CD4-positive, alpha-beta memory T cell (primary cell): Measurements from ENCODE around the gene WDSUB1. TPM values are rescaled to one million over a fixed set of nuclear protein-coding genes. Genes with fewer than 3 reads are reported as not detected.

Experiments
- CTCF ChIA-PET: fragments of 350-600 bp; sonication (Branson Sonifier 250); formaldehyde crosslinking; loops from one replicate; lab custom pipeline; 2021; ENCODE audit warnings: inconsistent platforms; ENCODE audit not compliant: partially characterized antibody; lab: Charles Lee
- POLR2A ChIA-PET: fragments of 350-600 bp; sonication (Branson Sonifier 250); formaldehyde crosslinking; loops from one replicate; lab custom pipeline; 2021; ENCODE audit not compliant: partially characterized antibody; lab: Charles Lee
- DNase-seq, 5 donors: peaks; one replicate each; pipeline versions ENCODE4 v3.0.0 to v3.0.0-alpha.2; 2020 to 2022; ENCODE audit warnings: mixed read lengths in 1 of 5
- H3K27ac ChIP-seq: one replicate; pipeline ENCODE4 v1.7.0; 2013; ENCODE audit warnings: low read depth, low read length
- H3K27me3 ChIP-seq: 2 replicates; pipeline ENCODE4 v1.7.0; 2013; ENCODE audit warnings: mild to moderate bottlenecking, low read length, moderate library complexity; ENCODE audit not compliant: insufficient read depth
- H3K36me3 ChIP-seq: 2 replicates; pipeline ENCODE4 v1.7.0; 2013; ENCODE audit warnings: mild to moderate bottlenecking, low read length, moderate library complexity; ENCODE audit not compliant: insufficient read depth
- H3K4me1 ChIP-seq: 2 replicates; pipeline ENCODE4 v1.7.0; 2013; ENCODE audit warnings: mild to moderate bottlenecking, low read length, moderate library complexity; ENCODE audit not compliant: insufficient read depth
- H3K4me3 ChIP-seq, 2 donors: one replicate each; pipeline ENCODE4 v1.7.0; 2013; ENCODE audit warnings: low read length in 2 of 2, mild to moderate bottlenecking in 1 of 2
- H3K9me3 ChIP-seq, 2 donors: one replicate each; pipeline ENCODE4 v1.7.0; 2013; ENCODE audit warnings: low read length in 2 of 2, control low read depth in 1 of 2; ENCODE audit not compliant: control insufficient read depth in 1 of 2
- H3K27ac Mint-ChIP-seq, 7 donors: one replicate each; pipeline ENCODE4 v1.8.0; 2020 to 2021; ENCODE audit warnings: mixed read lengths in 7 of 7, mild to moderate bottlenecking in 6 of 7, inconsistent platforms in 3 of 7, moderate library complexity in 3 of 7
- H3K27me3 Mint-ChIP-seq, 2 donors: one replicate each; pipeline ENCODE4 v1.8.0; 2020 to 2021; ENCODE audit warnings: mixed read lengths in 2 of 2
- H3K36me3 Mint-ChIP-seq, 2 donors: one replicate each; pipeline ENCODE4 v1.8.0; 2020 to 2021; ENCODE audit warnings: mixed read lengths in 2 of 2, inconsistent platforms in 1 of 2, mild to moderate bottlenecking in 1 of 2
- H3K4me1 Mint-ChIP-seq, 4 donors: one replicate each; pipeline ENCODE4 v1.8.0; 2020 to 2021; ENCODE audit warnings: mixed read lengths in 4 of 4, mild to moderate bottlenecking in 1 of 4
- H3K4me3 Mint-ChIP-seq, 8 donors: one replicate each; pipeline ENCODE4 v1.8.0; 2020 to 2021; ENCODE audit warnings: mixed read lengths in 8 of 8, mild to moderate bottlenecking in 7 of 8, moderate library complexity in 6 of 8, inconsistent platforms in 3 of 8
- H3K9me3 Mint-ChIP-seq, 8 donors: one replicate each; pipeline ENCODE4 v1.8.0; 2020 to 2021; ENCODE audit warnings: mixed read lengths in 8 of 8, mild to moderate bottlenecking in 5 of 8, inconsistent platforms in 3 of 8, moderate library complexity in 1 of 8
- intact Hi-C: fragments of 100-400 bp; cut with micrococcal nuclease; formaldehyde crosslinking; loops from one replicate; pipeline ENCODE4 v1.15.1; 2023
- polyA plus RNA-seq, 2 donors: library from polyadenylated mRNA; unstranded; fragments of 300-500 nt; fragmentation: Illumina TruSeq; gene quantifications; one replicate each; pipeline ENCODE4 v1.2.3, GENCODE V29; 2021
- total RNA-seq, 2 experiments: library from RNA; stranded (reverse); gene quantifications; one replicate each; pipeline ENCODE4 v1.2.3, GENCODE V29; 2021

Gene WDSUB1
- total and polyA plus RNA-seq, 4 experiments from 2014 or later: 5.8 to 7.6 (median 6.8) TPM

- H3K4me3 ChIP-seq: no peak overlapping the region
- peaks cover 23% of the 10 kb centered on the region for H3K4me1 ChIP-seq
- intact Hi-C loops: no loop called here
- H3K36me3 ChIP-seq: no peaks in the 10 kb centered on the region
- no peak for DNase-seq
- no peaks in the 10 kb centered on the region for H3K9me3 ChIP-seq
- ChIA-PET CTCF (no interaction called here), POLR2A (no interaction called here)
- Mint-ChIP-seq H3K27ac (no peak overlapping the region), H3K36me3 (no peaks in the 10 kb centered on the region), H3K4me3 (no peak overlapping the region), H3K27me3 (no peaks in the 10 kb centered on the region), H3K4me1 (peaks cover 9 to 43% (median 25%) of the 10 kb centered on the region in 4 donors), H3K9me3 (no peaks in the 10 kb centered on the region)
- no peak overlapping the region for H3K27ac ChIP-seq
- no peaks in the 10 kb centered on the region for H3K27me3 ChIP-seq
Observed at GRCh38 chr2:159204381-159205144, 81.9 kb downstream of the WDSUB1 start.

- Mint-ChIP-seq H3K4me3 (no peak overlapping the region), H3K4me1 (peaks cover 5 to 41% (median 16%) of the 10 kb centered on the region in 4 donors)
- POLR2A ChIA-PET: no interaction called here
Observed at GRCh38 chr2:159202568-159203071, 83.9 kb downstream of the WDSUB1 start.

GRCh38 chr2:159201360-159202063 is 85.0 kb downstream of the WDSUB1 start:
- Mint-ChIP-seq H3K4me1 (peaks cover 5 to 41% (median 16%) of the 10 kb centered on the region in 4 donors), H3K9me3 (no peaks in the 10 kb centered on the region), H3K36me3 (no peaks in the 10 kb centered on the region), H3K4me3 (peak overlapping the region in 4 of 8 donors; percentile 19 to 74 (median 39)), H3K27me3 (peaks cover 0 to 1% of the 10 kb centered on the region in 2 donors), H3K27ac (peak overlapping the region in 6 of 7 donors; percentile 50 to 93 (median 85))
- H3K27ac ChIP-seq: peak overlapping the region; percentile 5
- peaks cover 13% of the 10 kb centered on the region for H3K4me1 ChIP-seq
- H3K36me3 ChIP-seq: no peaks in the 10 kb centered on the region
- H3K4me3 ChIP-seq: no peak overlapping the region
- DNase-seq: peak; percentile 30 to 63 (median 60)
- H3K9me3 ChIP-seq: no peaks in the 10 kb centered on the region
- H3K27me3 ChIP-seq: no peaks in the 10 kb centered on the region
- CTCF ChIA-PET: interaction anchor here (1.5 kb wide), 1 partner anchor 511 kb away, joined by 3 read pairs; the partner anchor contains the start of gene MARCHF7
- intact Hi-C loops: no loop called here
- POLR2A ChIA-PET: no interaction called here

More at GRCh38 chr2:159202568-159203071, 83.9 kb downstream of the WDSUB1 start:
- Mint-ChIP-seq H3K9me3 (no peaks in the 10 kb centered on the region), H3K27me3 (no peaks in the 10 kb centered on the region), H3K27ac (peak overlapping the region in 2 of 7 donors; percentile 14 to 54), H3K36me3 (no peaks in the 10 kb centered on the region)
- H3K27ac ChIP-seq: no peak overlapping the region
- intact Hi-C loops: no loop called here
- peaks cover 13% of the 10 kb centered on the region for H3K4me1 ChIP-seq
- H3K36me3 ChIP-seq: no peaks in the 10 kb centered on the region
- DNase-seq: no peak
- no peaks in the 10 kb centered on the region for H3K27me3 ChIP-seq
- no peaks in the 10 kb centered on the region for H3K9me3 ChIP-seq
- CTCF ChIA-PET: no interaction called here
- no peak overlapping the region for H3K4me3 ChIP-seq

- CTCF ChIA-PET: interaction anchor here (1.5 kb wide), 1 partner anchor 512 kb away, joined by 3 read pairs; the partner anchor contains the start of gene MARCHF7
- peak overlapping the region in 4 of 7 donors; percentile 50 to 93 (median 90) for H3K27ac Mint-ChIP-seq
Observed at GRCh38 chr2:159200498-159200897, 86.0 kb downstream of the WDSUB1 start.

GRCh38 chr2:159199761-159200465 is 86.6 kb downstream of the WDSUB1 start:
- Histone ChIP-seq H3K36me3 (no peaks in the 10 kb centered on the region), H3K9me3 (no peaks in the 10 kb centered on the region), H3K4me1 (peaks cover 13% of the 10 kb centered on the region), H3K4me3 (no peak overlapping the region), H3K27me3 (no peaks in the 10 kb centered on the region), H3K27ac (no peak overlapping the region)
- Mint-ChIP-seq H3K27me3 (peaks cover 0 to 1% of the 10 kb centered on the region in 2 donors), H3K27ac (peak overlapping the region; percentile 17 to 71 (median 52)), H3K36me3 (no peaks in the 10 kb centered on the region), H3K9me3 (no peaks in the 10 kb centered on the region), H3K4me1 (peaks cover 5 to 41% (median 16%) of the 10 kb centered on the region in 4 donors), H3K4me3 (no peak overlapping the region)
- intact Hi-C loops: no loop called here
- ChIA-PET POLR2A (no interaction called here), CTCF (interaction anchor here (0.8 kb wide), 1 partner anchor 81 kb away, joined by 3 read pairs; no protein-coding TSS in a partner anchor)
- DNase-seq: no peak

More at GRCh38 chr2:159200498-159200897, 86.0 kb downstream of the WDSUB1 start:
- Mint-ChIP-seq H3K36me3 (no peaks in the 10 kb centered on the region), H3K4me1 (peaks cover 5 to 41% (median 16%) of the 10 kb centered on the region in 4 donors), H3K4me3 (no peak overlapping the region), H3K9me3 (no peaks in the 10 kb centered on the region), H3K27me3 (peaks cover 0 to 1% of the 10 kb centered on the region in 2 donors)
- Histone ChIP-seq H3K27ac (no peak overlapping the region), H3K36me3 (no peaks in the 10 kb centered on the region), H3K4me1 (peaks cover 13% of the 10 kb centered on the region), H3K27me3 (no peaks in the 10 kb centered on the region), H3K9me3 (no peaks in the 10 kb centered on the region), H3K4me3 (no peak overlapping the region)
- POLR2A ChIA-PET: no interaction called here
- DNase-seq: no peak
- intact Hi-C loops: no loop called here

GRCh38 chr2:159199236-159199635 is 87.3 kb downstream of the WDSUB1 start:
- POLR2A ChIA-PET: no interaction called here
- peaks cover 13% of the 10 kb centered on the region for H3K4me1 ChIP-seq

More at GRCh38 chr2:159199236-159199635, 87.3 kb downstream of the WDSUB1 start:
- H3K27me3 ChIP-seq: no peaks in the 10 kb centered on the region
- peaks cover 5 to 41% (median 16%) of the 10 kb centered on the region in 4 donors for H3K4me1 Mint-ChIP-seq
- peaks cover 0 to 1% of the 10 kb centered on the region in 2 donors for H3K27me3 Mint-ChIP-seq
- intact Hi-C loops: no loop called here
- DNase-seq: no peak
- no peaks in the 10 kb centered on the region for H3K9me3 Mint-ChIP-seq
- no peak overlapping the region for H3K27ac ChIP-seq
- H3K9me3 ChIP-seq: no peaks in the 10 kb centered on the region
- no peaks in the 10 kb centered on the region for H3K36me3 Mint-ChIP-seq
- no peak overlapping the region for H3K4me3 ChIP-seq
- H3K27ac Mint-ChIP-seq: peak overlapping the region in 3 of 7 donors; percentile 25 to 81 (median 52)
- no peaks in the 10 kb centered on the region for H3K36me3 ChIP-seq
- CTCF ChIA-PET: interaction anchor here (0.8 kb wide), 1 partner anchor 80 kb away, joined by 3 read pairs; no protein-coding TSS in a partner anchor
- H3K4me3 Mint-ChIP-seq: peak overlapping the region in 1 of 8 donors; percentile 1
